GM12874 (cell line): ENCODE data around the gene TMEM225B.

Experiments
- CTCF ChIP-seq: IDR thresholded peaks from 2 replicates; pipeline ENCODE4 v1.5.1; 2011; ENCODE audit warnings: low read depth, mild to moderate bottlenecking, control low read depth, low read length, moderate library complexity; ENCODE audit not compliant: insufficient read depth

Gene TMEM225B

GRCh38 chr7:99627513-99627912, 29.4 kb downstream of the TMEM225B start:
- TF ChIP-seq CTCF, result no peak

DNA sequence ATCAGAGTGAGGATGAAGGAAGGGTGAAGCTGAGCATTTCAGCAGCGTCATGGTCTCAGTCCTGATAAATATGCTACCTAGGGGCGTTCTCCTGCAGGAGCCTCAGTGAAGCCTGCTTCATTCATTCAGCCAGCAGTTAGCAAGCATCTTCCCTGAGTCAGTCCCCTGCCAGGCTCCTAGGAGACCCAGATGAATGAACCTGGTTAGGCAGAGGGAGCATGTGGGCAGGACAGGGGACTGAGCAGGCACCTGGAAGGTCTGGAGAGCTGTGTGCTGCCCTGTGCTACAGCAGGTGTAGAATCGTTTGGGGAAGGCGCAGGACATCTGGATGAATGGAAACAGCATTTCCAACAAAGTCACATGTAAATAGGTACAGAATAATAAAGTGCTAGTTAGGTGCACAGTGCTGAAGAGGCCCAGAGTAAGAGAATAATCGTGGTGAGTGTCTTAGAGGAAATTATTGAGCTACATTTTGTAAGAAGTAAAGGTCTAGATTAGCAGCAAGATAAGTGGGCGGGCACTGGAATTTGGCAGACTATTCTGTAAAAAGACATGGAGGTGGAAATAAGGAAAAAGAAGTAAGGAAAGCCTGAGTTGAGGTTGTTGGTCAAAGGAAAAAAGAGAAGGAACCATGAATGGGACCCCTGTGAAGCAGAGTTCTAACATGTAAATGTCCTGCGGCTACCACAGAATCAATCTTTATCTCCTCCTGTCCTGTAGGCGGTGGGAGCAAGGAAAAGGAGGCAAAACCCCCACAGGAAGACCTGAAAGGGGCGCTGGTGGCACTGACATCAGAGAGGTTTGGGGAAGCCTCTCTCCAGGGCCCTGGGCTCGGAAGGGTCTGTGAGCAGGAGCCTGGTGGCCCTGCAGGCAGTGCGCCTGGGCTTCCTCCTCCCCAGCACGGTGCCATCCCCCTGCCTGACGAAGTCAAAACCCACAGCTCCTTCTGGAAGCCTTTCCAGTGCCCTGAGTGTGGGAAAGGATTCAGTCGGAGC, 30.7 kb downstream of the TMEM225B start:
- TF ChIP-seq CTCF, result no peak

GRCh38 chr7:99629643-99630042, 31.6 kb downstream of the TMEM225B start:
- no peak for TF ChIP-seq CTCF

DNA sequence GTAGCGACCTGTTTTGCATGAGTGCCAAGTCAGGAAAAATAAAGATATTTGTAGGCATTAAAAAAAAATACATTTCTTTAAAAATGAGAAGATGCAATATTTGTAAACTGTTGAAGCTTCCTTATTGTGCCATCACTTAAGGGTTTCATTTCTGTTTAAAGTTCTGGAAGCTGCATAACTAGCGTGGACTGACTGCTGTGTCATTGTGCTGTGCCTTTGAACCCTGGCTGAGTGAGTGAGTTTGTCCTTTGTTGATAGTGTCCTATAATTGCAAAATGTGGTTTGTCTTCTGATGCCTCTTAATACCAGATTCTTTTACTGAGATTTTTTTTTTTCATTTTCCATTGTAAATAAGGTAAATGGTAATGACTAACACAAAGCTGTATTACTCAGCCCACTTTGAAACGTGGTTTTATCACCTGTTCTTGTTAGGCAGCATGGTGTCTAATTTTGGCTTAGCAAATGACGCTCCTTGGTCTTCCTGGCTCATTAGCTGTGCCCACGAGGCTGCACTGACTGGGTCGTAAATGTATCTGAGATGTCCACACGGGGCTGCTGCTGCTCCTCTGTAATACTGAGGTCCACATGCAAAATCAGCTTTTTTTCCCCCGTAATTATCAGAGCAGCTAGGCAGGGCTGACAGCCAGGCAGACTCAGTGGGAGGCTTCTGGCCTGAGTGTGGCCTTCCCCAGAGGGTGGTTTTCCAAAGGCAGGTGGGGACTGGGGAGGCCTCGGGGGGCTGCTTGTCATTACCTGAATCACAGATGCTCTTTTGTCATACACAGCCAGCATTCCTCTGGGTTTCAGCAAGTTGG, 33.4 kb downstream of the TMEM225B start:
- no peak for TF ChIP-seq CTCF

DNA sequence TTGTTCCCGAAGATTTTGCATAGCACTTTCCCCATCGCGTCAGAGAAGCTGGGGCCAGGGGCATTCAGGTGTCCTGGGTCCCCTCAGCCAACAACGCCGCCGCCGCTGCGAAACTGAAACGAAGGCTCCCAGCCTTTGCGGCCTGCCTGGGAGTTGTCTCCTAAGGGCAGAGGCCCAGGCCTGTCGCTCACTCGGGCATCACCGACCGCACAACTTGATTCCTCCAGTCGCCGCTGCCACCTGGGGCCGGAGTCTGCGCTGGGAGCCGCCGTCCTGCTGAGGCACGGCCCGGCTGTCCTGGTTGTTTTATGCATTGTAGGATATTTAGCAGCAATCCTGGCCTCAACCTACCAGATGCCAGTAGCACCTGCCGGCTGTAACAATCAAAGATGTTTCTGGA, 40.7 kb downstream of the TMEM225B start:
- no peak for TF ChIP-seq CTCF

DNA sequence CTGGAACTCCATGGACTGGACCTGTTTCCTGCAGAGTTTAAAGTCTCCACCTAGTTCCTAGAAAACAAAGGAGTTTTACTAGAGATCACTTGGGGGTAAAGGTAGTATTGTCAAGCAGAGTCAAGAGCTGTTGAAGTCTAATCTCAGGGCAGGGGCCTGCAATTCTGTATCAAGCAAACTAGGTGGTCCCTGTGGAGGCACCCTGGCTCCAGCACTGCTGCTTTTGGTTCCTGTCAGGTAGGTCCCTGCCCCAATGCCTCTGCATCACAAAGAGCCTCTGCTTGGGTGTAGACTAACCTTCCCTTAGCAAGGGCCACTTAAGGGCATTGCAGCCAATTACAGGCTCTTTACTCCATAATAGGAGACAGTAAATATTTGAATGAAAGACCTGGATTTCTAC, 41.2 kb downstream of the TMEM225B start:
- TF ChIP-seq CTCF, result no peak

- no peak for TF ChIP-seq CTCF
Measured at GRCh38 chr7:99642027-99642426, 44.0 kb downstream of the TMEM225B start.
